ENCODE data around the gene MSL1. TPM values are rescaled to one million over a fixed set of nuclear protein-coding genes. Genes with fewer than 3 reads are reported as not detected.

MSL1 gene
- polyA plus RNA-seq, 1 donor from 2014 or later, result 137 TPM

DNA sequence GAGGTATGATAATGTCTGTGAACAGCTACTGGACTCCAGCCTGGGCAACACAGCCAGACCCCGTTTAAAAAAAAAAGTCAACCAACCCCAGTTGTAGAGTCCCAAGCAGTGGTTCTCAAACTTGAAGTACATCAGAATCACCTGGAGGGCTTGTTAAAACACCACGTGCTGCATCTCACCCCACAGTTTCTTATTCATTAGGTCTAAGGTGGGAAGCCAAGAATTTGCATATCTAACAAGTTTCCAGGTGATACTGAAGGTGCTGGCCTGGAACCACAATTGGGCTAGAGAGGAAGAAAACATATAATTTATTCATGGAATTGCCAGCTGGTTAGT is 6.7 kb upstream of the MSL1 start:
- Histone ChIP-seq H3K36me3 (ENCODE audit: insufficient read depth, low read length) (no peaks in the 10 kb centered on the region), H3K27ac (ENCODE audit: low read length) (no peak overlapping the region), H3K4me3 (ENCODE audit: low read length) (no peak overlapping the region), H3K9ac (ENCODE audit: low read length) (no peak overlapping the region), H3K4me2 (ENCODE audit: low read length) (no peak overlapping the region), H3K9me3 (ENCODE audit: low read length) (no peaks in the 10 kb centered on the region), H2AFZ (ENCODE audit: low read depth, low read length) (no peak overlapping the region), H3F3A (ENCODE audit: insufficient read depth, low read length, poor library complexity, severe bottlenecking) (no peaks in the 10 kb centered on the region), H4K20me1 (ENCODE audit: insufficient read depth) (no peaks in the 10 kb centered on the region), H3K79me2 (replicated peaks; ENCODE audit: insufficient read depth, low read length) (peaks cover 9% of the 10 kb centered on the region), H3K9me2 (ENCODE audit: insufficient read depth, low read length) (no peaks in the 10 kb centered on the region), H3K27me3 (ENCODE audit: insufficient read depth, low read depth, low read length) (no peaks in the 10 kb centered on the region)
- TF ChIP-seq MXI1 (conservative IDR thresholded peaks at IDR 0.05; ENCODE audit: poor library complexity, severe bottlenecking), result no peak
- TF ChIP-seq SMC3 (conservative IDR thresholded peaks at IDR 0.05; ENCODE audit: poor library complexity), result no peak
- no peak for TF ChIP-seq EP300 (conservative IDR thresholded peaks at IDR 0.05; ENCODE audit: poor library complexity, severe bottlenecking)
- TF ChIP-seq EZH2 (IDR thresholded peaks at IDR 0.05; ENCODE audit: borderline replicate concordance, insufficient read depth, low read length, poor library complexity, severe bottlenecking), result no peak
- TF ChIP-seq RAD21 (conservative IDR thresholded peaks at IDR 0.05), result no peak
- TF ChIP-seq, protein P1, sequence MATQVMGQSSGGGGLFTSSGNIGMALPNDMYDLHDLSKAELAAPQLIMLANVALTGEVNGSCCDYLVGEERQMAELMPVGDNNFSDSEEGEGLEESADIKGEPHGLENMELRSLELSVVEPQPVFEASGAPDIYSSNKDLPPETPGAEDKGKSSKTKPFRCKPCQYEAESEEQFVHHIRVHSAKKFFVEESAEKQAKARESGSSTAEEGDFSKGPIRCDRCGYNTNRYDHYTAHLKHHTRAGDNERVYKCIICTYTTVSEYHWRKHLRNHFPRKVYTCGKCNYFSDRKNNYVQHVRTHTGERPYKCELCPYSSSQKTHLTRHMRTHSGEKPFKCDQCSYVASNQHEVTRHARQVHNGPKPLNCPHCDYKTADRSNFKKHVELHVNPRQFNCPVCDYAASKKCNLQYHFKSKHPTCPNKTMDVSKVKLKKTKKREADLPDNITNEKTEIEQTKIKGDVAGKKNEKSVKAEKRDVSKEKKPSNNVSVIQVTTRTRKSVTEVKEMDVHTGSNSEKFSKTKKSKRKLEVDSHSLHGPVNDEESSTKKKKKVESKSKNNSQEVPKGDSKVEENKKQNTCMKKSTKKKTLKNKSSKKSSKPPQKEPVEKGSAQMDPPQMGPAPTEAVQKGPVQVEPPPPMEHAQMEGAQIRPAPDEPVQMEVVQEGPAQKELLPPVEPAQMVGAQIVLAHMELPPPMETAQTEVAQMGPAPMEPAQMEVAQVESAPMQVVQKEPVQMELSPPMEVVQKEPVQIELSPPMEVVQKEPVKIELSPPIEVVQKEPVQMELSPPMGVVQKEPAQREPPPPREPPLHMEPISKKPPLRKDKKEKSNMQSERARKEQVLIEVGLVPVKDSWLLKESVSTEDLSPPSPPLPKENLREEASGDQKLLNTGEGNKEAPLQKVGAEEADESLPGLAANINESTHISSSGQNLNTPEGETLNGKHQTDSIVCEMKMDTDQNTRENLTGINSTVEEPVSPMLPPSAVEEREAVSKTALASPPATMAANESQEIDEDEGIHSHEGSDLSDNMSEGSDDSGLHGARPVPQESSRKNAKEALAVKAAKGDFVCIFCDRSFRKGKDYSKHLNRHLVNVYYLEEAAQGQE (IDR thresholded peaks at IDR 0.05; ENCODE audit: borderline replicate concordance), result no peak
- TF ChIP-seq CTCF (IDR thresholded peaks at IDR 0.05; ENCODE audit: poor library complexity, severe bottlenecking), result no peak
- no peak for TF ChIP-seq POLR2AphosphoS5 (IDR thresholded peaks at IDR 0.05)
- TF ChIP-seq TAF1 (IDR thresholded peaks at IDR 0.05; ENCODE audit: low read depth), result no peak

- H3K79me2 ChIP-seq (replicated peaks; ENCODE audit: insufficient read depth, low read length), result peaks cover 59% of the 10 kb centered on the region
- H2AFZ ChIP-seq (ENCODE audit: low read depth, low read length), result no peak overlapping the region
- no peaks in the 10 kb centered on the region for H3K9me3 ChIP-seq (ENCODE audit: low read length)
- TF ChIP-seq RAD21 (conservative IDR thresholded peaks at IDR 0.05) (no peak), CTCF (IDR thresholded peaks at IDR 0.05; ENCODE audit: poor library complexity, severe bottlenecking) (no peak), POLR2AphosphoS5 (IDR thresholded peaks at IDR 0.05) (peak; percentile 8), MXI1 (conservative IDR thresholded peaks at IDR 0.05; ENCODE audit: poor library complexity, severe bottlenecking) (no peak), EP300 (conservative IDR thresholded peaks at IDR 0.05; ENCODE audit: poor library complexity, severe bottlenecking) (no peak), SMC3 (conservative IDR thresholded peaks at IDR 0.05; ENCODE audit: poor library complexity) (no peak)
- TF ChIP-seq, protein P1 (IDR thresholded peaks at IDR 0.05; ENCODE audit: borderline replicate concordance), result no peak
- peak overlapping the region; percentile 98 for H3K27ac ChIP-seq (ENCODE audit: low read length)
- H3K9me2 ChIP-seq (ENCODE audit: insufficient read depth, low read length), result no peaks in the 10 kb centered on the region
- peak overlapping the region; percentile 99 for H3K9ac ChIP-seq (ENCODE audit: low read length)
- H4K20me1 ChIP-seq (ENCODE audit: insufficient read depth), result no peaks in the 10 kb centered on the region
- no peaks in the 10 kb centered on the region for H3K36me3 ChIP-seq (ENCODE audit: insufficient read depth, low read length)
- no peak overlapping the region for H3K4me2 ChIP-seq (ENCODE audit: low read length)
- H3K4me3 ChIP-seq (ENCODE audit: low read length), result peak overlapping the region; percentile 100
- peaks cover 5% of the 10 kb centered on the region for H3F3A ChIP-seq (ENCODE audit: insufficient read depth, low read length, poor library complexity, severe bottlenecking)
- no peaks in the 10 kb centered on the region for H3K27me3 ChIP-seq (ENCODE audit: insufficient read depth, low read depth, low read length)
These were observed 596 bp downstream of the MSL1 start for GRCh38 chr17:40122136-40122998.
